Endothelial cell of hepatic sinusoid (primary cell): Measurements from ENCODE around the gene COA1.
"Not testable (repeated sequence)": the region's sequence is repeated elsewhere in the genome, so short reads cannot be mapped to it uniquely, and the experiment has no call there.

Source experiments
- in situ Hi-C: cut with HindIII; loops from 2 replicates; pipeline ENCODE4 v1.10.0; 2017; ENCODE audit warnings: low sequenced_read_pairs

COA1 gene

DNA sequence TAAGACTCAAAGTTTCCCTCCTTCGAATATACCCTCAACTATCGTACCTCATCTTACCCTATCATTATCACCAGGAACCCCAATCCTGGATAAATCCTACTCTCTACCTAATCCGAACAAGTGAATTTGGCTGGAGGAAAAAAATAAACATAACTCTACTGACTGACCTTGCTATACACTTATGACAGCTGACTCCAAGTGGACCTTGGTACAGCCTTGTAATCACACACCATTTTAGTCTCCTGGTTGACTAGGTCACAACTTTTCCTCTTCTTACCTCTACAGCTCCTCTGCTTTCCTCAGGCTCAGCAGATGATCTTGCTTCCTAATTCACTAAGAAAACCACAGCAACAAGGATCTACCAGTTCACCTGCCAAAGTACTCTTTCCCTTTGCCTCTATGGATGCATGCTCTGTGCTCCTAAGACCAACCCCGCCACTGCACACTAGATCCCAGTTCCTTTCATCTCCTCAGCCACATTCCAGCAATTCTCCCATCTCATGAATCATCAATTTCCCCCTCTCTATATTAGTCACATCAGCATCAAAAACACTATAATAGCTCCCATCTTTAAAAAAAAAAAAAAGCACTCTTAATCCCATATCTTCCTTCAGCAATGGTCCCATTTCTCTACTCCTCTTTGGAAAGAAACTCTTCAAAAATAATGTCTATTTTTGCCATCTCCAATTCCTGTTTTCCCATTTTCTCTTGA lies 35.5 kb downstream of the COA1 start:
- in situ Hi-C loops = no loop called here

DNA sequence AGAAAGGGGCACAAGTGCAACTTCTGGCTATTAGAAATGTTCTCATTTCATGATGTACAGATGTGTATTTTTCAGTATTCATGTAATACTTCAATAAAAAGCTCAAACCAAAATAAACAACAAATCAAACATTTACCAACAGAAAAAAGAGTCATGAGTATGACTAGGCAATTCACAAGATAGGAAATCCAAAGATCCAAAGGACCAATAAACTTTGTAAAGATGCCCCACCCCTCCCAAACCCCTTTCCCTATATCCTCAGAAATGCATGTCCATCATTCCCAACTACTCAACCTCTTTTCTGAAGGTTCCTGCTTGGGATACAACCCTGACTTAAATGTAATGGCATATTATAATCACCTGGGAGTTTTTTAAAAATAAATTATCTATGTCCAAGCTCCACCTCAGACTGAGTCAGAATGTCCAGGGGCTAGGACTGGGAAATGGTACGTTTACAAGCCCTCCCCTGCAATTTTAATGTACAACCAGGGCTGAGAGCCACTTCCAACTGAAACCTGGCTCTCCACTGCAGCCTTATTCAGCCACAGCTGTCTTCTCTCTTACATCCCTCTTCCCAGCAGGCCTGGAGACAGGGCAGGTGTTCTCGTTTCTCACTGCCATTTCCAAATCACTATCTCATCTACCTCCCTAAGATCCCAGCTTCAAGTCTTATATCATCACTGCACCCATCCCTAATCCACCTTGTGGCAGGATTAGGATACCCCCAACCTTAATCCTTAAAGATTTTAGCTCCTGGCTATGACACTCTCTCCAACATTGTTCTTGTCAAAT lies 36.5 kb downstream of the COA1 start:
- in situ Hi-C loops = no loop called here

DNA sequence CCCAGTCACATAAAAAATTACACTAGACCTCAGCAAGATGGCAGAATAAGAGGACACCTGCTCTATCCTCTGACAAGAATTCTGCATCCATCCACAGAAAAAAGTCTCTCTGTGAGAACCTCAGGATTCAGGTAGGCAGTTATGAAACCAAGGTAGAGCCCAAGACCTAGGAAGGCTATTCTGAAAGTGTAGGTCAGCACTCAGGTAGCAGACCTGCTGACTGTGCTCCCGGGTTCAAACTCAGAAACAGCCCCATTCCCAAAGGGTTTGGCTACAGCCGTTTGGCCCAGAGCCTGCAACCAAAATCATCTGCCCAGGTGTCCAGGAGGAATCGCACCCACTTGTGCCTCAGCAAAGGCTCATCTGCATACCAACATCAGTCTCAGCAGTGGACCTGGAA lies 37.7 kb downstream of the COA1 start:
- in situ Hi-C loops = no loop called here

DNA sequence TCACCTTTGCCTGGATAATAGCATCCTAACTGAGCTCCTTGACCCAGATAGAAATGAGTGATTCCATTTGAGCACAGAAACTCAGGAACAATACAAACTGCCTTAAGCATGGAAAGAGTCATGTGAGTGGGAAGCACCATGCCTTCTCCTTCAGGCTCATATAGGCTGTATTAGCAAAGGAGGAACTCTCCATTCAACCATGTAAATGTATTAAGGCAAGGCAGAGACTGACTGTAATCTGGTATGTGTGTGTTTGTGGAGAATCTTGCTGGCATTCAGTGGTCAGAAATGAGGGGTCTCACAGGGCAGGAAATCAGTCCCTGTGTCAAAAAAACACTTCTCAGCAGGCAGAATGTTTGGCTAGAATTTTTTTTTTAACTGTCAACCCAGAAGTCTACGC lies 40.2 kb downstream of the COA1 start:
- in situ Hi-C loops = no loop called here

DNA sequence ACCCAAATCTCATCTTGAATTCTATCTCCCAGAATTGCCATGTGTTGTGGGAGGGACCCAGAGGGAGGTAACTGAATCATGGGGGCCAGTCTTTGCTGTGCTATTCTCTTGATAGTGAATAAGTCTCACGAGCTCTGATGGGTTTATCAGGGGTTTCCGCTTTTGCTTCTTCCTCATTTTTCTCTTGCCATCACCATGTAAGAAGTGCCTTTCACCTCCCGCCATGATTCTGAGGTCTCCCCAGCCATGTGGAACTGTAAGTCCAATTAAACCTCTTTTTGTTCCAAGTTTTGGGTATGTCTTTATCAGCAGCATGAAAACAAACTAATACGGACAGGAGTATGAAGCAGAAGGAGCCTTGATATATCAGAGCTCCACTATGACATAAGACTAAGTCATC lies 41.5 kb downstream of the COA1 start:
- in situ Hi-C loops = not testable (repeated sequence)

DNA sequence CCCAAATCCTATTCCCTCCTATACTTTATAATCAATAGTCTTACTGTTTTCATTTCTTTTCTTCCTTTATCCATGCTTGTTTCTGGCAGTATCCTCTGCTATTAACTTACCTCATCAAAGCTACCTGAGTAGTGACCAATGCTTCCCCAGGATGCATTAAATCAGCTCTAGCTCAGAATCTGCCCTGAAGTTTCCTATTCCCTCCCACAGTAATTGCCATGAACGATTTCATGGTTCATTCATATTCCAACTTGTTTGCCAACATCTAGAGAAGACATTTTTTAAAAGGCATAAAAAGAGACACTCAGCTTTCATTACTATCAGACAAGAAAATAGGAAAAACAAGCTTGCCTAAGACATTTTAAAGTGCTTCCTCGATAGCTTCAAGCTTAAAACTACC lies 42.3 kb downstream of the COA1 start:
- in situ Hi-C loops = no loop called here

DNA sequence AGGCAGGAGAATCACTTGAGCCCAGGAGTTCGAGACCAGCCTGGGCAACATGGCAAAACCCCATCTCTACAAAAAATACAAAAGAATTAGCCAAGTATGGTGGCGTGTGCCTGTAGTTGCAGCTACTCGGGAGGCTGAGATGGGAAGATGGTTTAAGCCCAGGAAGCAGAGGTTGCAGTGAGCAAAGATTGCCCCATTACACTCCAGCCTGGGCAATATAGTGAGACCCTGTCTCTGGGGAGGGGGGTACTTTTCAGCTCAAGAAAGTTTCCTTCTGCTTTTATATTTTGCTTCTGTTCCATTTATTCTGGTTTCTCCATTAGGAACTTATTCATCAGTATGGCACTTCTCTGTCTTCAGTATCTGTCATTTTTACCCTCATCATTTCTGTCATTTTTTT lies 48.6 kb downstream of the COA1 start:
- in situ Hi-C loops = no loop called here

DNA sequence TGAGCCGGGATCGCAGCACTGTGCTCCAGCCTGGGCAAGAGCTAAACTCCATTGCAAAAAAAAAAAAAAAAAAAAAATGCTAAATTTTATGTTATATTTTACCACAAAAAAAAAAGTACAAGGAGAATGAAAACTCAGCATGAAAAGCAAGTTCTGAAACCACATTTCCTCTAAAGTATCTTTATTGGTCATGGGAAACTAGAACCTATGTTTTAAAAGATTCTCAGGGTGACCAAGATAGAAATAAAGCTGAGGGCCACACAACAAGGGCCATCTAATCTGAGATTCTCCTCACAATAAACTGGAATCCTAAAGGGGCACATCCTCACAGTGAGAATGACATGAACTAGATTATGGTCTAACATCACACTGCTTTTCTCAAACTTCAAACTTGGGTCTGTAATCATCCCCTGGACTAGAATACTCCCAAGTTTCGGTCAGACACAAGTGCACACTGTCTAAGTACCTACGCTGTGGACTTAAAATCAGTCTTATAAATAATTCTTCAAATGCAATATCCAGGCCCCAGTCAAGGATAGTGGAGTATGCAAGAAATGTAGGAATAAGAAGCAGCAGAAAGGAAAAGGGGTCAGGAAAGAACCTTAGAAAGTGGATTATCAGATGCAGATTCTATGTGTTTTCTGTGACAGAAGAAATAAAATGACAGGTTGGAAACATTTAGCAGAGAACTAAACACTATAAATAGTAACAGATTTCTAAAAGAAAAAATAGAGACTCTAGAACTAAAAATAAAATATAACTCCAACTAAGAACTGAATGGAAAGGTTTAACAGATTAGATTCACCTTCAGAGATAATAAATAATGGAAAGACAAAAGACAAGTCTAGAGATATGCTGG lies 49.9 kb downstream of the COA1 start:
- in situ Hi-C loops = no loop called here

DNA sequence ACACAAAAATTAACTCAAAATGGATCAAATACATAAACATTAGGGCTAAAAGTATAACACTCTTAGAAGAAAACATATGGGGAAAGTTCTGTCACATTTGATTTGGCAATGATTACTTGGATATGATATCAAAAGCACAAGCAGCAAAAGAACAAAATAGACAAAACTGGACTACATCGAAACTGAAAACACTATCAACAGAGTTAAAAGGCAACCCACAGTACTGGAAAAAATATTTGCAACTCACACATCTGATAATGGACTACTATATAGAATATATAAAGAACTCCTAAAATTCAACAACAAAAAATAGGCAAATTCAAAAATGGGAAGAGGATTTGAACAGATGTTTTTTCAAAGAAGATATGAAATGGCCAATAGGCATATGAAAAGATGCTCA lies 51.0 kb downstream of the COA1 start:
- in situ Hi-C loops = no loop called here

DNA sequence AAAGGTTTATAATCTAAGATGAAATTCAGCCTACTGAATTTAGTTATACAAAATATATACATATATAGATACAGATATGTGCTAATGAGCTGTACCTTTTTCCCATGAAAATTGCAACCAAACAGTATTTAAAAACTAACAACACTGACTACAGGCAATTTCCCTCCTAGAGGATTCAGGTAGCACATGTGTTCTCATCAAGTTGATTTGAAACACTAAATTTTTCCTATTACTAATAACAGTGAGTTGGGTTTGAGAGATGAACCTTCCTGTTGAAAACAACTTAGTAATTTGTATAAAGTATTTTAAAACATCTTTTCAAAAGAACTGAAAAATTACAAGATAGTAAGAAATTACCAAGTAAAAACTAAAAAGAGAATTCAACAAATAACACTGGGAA lies 51.5 kb downstream of the COA1 start:
- in situ Hi-C loops = no loop called here

DNA sequence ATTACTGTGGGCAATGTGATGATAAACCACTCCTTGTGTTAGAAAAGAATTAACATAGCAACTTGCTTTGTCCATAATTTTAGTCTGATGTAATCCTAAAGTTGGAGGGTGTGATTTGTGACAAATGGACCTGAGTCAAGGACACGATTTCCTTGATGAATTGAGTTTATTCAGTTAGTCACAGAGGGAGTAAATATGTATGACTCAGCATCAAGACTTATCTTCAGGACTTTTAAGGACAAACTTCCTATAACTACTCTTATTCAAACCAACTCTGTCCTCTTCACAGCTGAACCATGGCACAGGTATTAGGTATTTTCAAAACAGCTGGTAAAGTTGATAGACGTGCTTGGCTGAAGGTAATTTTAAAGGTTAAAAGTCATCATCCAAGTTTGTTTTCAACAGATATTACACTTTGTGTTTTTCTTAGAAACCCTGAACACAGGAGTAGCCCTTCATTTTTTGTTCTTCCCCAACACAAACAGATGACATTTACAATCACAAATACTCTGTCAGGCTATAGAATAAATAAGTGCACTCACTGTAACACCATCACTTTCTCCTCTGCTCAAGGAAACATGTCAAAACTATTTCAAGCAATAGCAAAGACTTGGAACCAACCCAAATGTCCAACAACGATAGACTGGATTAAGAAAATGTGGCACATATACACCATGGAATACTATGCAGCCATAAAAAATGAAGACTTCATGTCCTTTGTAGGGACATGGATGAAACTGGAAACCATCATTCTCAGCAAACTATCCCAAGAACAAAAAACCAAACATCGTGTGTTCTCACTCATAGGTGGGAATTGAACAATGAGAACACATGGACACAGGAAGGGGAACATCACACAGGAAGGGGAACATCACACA lies 54.5 kb downstream of the COA1 start:
- in situ Hi-C loops = no loop called here

DNA sequence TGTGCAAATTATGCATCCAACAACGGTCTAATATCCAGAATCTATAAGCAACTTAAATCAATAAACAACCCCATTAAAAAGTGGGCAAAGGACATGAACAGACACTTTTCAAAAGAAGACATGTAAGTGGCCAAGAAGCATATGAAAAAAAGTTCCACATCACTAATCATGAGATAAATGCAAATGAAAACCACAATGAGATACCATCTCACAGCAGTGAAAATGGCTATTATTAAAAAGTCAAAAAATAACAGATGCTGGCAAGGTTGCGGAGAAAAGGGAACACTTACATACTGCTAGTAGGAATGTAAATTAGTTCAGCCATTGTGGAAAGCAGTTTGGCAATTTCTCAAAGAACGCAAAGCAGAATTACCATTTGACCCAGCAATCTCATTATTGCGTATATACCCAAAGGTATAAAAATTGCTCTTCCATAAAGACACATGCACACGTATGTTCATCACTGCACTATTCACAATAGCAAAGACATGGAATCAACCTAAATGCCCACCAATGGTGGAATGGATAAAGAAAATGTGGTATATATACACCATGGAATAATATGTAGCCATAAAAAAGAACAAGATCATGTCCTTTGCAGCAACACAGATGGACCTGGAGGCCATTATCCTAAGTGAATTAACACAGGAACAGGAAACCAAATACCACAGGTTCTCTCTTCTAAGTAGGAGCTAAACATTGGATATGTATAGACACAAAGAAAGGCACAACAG lies 55.9 kb downstream of the COA1 start:
- in situ Hi-C loops = not testable (repeated sequence)

DNA sequence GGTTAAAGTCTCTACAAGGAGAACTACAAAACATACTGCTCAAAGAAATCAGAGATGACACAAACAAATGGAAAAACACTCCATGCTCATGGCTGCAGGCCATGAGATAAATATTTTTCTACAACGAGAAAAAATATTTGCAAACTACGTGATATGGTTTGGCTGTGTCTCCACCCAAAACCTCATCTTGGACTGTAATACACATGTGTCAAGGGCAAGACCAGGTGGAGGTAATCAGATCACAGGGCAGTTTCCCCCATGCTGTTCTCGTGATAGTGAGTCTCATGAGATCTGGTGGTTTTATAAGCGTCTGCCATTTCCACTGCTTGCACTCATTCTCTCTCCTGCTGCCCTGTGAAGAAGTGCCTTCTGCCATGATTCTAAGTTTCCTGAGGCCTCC lies 57.8 kb downstream of the COA1 start:
- in situ Hi-C loops = no loop called here

DNA sequence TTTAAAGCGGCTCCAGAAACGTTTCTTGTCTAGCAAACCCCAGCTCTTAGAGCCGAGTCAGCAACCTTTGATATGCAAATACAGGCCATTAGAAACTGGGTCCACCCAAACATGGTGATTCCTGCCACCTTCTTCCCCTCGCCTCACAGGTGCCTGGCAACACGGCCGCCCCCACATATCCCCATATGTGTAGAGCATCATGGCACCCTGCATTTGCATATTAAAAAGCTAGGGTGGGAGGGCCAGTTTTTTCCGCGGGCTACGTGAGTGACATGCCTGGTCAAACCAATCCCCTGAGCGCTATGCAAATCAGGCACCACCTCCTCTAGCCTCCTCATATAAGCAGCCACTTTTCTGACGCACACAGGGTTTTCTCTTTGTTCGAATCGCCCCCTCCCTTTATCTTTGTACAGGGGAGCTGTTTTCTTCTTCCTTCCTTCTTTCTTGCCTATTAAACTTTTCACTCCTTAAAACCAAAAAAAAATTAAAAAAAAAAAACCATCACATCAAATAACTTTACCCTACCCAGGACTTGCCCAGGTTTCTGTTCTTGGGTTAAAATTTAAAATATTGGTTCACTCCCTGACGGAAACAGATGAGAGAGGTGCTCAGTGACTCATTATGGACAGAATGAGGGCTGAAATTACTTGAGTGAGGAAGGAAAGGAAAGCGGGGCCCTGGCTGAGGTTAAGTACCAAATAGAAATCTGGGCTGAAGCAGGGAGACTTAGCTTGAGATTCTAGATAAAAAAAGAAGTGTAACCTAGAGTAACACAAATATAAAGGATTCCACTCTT lies 59.8 kb downstream of the COA1 start:
- in situ Hi-C loops = no loop called here

DNA sequence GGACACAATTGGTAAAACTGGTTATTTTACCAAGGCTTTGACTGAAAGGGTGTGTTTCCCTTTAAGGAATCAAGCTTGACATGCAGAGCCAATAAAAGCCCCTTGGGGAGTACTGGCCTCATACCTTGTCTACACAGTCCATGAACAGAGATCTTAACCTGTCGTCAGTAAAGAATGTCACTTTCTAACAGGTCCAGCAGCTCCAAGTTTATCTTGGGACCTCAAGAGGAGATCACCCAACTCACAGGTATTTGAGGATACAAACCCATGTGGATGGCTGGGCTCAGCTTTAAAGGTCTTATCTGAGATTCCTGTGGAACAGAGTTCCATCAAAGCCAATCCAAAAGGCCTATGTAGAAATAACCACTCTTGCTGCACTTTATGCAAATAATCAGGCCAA lies 61.3 kb downstream of the COA1 start:
- in situ Hi-C loops = no loop called here

DNA sequence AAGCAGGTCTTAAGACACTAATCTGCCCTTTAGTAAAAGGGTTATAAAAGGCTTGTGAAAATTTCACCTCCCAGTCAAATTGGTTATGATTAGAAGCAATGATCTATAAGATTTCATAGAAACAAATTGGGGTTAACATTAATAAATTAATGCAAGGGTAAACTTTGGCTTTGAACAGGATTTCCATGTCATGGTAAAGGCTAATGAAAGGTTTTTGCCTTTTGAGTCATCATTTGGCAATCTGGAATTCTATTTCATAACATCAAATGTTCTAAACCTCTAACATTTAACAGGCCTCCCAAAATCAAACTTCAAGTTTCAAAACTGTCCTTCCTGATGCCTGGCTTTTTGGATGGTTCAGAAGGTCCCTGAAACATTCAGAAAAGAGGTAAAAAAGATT lies 62.4 kb downstream of the COA1 start:
- in situ Hi-C loops = no loop called here

DNA sequence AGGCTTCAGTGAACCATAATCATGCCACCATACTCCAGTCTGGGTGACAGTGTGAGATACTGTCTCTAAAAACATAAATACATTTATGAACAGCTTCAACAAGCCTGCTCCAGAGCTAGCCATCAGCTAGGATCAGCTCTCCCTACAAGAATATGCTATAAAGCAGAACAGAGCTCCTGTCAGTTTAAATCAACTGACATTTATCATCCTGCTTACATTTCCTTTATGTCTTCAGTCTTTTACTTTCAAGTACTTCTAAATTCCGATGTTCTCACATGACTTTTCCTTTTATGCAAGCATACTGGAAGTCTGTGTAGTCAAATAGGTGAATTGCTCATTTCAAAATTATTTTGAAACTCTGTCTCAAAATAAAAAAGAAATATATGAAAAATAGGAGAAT lies 64.6 kb downstream of the COA1 start:
- in situ Hi-C loops = no loop called here

DNA sequence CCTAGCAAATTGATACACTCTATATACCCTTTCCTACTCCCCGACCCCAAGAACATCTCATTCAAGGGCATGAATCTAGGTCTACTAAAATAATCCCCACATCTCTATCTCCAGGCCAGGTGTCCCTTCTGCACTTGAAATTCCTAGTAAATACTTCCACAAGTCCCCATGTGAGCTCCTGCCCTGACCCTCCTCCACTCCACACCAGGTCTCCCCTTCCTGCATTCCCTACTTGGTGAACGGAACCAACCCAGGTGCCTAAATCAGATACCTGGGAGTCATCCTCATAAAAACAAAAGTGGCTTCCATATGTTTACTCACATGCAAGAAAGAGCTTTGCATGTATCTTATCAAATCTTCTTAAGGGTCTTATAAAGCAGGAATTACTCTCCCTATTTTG lies 69.2 kb downstream of the COA1 start:
- in situ Hi-C loops = no loop called here

DNA sequence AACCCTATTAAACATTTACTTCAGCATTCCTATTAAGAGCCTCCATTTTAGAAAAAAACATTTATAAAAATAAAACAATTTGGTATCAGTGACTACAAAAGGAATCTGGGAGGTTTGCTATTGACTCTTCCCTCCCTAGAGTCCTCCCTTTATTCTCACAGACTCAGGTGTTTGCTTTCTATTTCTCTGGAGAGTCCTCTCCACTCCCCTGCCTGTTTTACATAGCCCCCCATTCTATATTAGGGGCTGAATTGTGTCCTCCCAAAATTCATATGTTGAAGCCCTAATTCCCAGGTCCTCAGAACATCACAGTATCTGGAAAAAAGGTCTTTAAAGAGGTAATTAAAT lies 69.8 kb downstream of the COA1 start:
- in situ Hi-C loops = no loop called here
